CD4-positive, alpha-beta T cell treated with Interleukin-4 for 4 hours (primary cell): Measurements from ENCODE around the gene KLC1.
A peak's percentile ranks its signal among the peaks of the same experiment; 100 is the strongest.
"Not testable (repeated sequence)": the region's sequence is repeated elsewhere in the genome, so short reads cannot be mapped to it uniquely, and the experiment has no call there.

ENCODE experiments used
- DNase-seq: peaks from one replicate; pipeline ENCODE4 v3.0.0-alpha.2; 2020

KLC1 gene

DNA sequence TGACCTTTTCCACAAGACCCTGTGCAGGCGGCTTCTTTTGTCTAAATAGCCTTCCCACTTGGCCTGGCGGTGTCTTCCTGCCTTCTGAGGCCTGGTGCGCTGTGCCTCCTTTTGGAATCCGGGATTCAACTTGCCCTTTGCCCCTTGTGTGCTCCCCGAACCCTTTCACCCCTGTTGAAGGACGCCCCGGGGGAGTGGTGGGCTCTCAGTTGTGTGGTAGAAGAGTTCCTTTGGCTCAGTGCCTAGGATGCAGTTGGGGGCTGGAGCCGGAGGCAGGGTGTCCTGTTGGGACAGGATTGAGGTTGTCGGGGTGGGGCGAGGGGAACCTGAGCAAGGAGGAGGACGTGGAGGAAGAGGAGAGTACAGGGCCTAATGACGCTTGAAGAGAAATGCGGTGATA is 34.5 kb downstream of the KLC1 start:
- no peak for DNase-seq

DNA sequence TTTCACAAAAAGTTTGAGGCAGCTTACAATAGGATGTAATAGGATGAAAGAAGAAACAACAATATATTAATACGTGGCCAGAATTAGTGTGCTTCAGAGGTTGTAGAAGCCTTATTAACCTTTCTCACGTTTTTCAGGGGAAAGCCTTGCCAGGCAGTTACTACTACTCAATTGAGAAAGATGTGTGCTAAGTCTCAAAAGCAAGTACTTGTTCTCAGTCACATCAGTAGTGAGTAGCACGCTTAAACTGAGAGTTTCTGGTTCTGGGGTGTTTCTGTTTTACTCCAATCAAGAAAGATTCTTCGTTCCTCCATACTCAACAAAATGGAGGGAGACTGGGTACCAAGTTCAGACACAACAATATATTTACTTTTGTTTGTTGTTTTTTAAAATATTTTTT is 38.7 kb downstream of the KLC1 start:
- DNase-seq: no peak

DNA sequence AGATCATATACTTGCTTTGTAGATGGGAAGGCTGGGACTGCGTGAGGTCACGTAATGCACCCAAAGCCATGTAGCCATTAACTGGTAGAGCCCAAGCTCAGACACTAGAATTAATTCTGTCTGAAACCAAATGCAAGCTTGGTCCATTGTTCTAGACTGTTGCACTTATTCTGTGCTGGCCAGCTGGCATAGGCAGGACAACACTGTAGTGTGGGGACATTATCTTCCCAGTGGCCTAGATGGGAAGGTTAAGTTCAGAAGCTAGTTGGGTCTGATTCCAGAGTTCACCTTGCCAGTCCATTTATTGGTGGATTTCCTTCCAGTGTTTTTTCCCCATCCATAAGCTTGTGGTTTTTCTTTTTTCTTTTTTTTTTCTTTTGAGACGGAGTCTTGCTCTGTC is 39.1 kb downstream of the KLC1 start:
- DNase-seq: no peak

DNA sequence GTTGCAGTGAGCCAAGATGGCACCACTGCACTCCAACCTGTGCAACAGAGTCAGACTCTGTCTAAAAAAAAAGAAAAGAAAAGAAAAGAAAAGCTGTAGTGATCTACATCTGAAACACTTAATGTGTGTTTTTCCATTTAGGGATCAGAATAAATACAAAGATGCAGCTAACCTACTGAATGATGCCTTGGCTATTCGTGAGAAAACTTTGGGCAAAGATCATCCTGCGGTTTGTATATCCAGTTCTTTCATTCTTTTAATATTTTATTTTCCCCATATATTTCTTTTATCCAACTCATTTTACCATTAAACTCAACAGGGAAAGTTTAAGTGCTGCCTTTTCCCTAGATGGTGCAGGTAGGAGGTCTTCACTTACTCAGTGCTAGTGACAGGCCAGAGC is 40.4 kb downstream of the KLC1 start:
- DNase-seq: no peak

DNA sequence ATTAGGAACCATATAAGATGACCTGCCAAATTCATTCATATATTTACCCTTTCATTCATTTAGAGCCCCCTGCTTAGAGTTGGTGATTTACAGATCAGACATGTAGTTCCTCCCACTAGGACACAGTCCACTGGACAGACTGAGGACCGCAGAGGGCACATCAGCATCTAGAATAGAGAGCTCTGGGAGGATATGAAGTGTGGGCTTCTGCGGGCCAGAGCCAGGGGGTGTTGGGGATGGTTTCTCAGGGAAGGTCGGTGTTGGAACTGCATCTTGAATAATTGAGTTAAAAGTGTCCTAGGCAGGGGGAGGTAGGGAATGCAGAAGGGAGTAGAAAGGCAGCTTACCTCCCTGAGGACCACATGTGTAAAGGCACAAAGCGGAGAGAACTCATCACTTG is 42.9 kb downstream of the KLC1 start:
- no peak for DNase-seq

DNA sequence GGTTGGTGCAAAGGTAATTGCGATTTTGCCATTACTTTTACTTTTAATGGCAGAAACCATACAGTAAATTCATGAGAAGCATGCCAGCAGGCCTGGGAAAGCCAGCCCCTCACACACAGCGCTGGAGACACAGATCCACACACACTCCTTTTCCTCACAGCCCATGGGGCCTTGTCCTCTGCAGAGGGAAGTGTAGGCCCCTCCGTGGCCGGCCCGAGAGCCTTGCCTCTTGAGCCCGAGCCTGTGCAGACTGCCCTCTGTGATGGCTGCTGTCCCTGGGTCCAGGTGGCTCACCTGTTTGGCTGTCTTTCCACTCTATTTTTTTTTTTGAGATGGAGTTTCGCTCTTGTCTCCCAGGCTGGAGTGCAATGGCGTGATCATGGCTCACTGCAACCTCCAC is 46.9 kb downstream of the KLC1 start:
- no peak for DNase-seq

DNA sequence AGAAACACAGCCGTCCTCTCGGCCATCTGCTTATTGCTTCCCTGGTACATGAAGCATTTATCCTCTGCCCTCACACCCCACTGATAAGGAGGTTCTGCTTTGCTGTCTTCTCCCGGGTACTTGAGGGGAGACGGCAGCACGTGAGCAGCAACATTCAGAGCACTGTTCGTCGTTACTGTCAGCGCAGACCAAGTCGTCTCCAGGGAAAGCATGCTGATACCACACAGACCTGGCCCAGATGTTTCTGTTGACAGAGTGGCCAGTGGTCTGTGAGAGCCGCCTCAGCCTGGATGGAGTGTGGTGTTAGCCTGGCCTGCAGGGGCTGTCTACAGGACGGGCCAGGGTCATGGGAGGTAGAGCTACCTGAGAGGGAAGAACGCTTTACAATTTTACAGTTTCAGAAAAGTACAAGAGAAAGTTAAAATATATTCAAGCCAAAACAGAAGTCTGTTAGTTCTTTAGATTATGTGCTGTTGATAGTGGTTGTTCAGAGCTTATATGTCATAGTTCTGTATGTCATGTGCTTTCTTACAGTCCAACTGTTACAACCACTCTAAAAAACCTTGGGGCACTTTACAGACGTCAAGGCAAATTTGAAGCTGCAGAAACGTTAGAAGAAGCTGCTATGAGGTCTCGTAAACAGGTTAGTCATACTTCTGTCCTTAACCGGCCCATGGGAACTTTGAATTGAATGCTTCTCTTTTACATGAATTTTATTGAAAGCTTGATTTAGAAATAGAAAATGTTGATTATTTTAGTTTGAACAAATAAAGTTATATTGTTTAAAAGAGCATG is 48.1 kb downstream of the KLC1 start:
- no peak for DNase-seq

DNA sequence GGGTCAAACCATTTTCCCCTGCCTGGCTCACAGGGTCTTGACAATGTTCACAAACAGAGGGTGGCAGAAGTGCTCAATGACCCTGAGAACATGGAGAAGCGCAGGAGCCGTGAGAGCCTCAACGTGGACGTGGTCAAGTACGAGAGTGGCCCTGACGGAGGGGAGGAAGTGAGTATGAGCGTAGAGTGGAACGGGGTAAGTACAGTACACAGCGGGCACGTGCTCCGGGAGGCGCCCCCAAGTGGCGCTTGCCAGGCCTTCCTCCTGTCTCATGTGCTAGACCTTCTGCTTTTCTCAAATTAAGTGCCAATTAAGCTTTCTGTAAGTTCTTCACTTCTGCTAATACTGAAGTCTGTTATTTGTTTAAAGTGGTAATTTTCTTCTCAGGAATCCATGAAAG is 50.3 kb downstream of the KLC1 start:
- peak; percentile 33 for DNase-seq

DNA sequence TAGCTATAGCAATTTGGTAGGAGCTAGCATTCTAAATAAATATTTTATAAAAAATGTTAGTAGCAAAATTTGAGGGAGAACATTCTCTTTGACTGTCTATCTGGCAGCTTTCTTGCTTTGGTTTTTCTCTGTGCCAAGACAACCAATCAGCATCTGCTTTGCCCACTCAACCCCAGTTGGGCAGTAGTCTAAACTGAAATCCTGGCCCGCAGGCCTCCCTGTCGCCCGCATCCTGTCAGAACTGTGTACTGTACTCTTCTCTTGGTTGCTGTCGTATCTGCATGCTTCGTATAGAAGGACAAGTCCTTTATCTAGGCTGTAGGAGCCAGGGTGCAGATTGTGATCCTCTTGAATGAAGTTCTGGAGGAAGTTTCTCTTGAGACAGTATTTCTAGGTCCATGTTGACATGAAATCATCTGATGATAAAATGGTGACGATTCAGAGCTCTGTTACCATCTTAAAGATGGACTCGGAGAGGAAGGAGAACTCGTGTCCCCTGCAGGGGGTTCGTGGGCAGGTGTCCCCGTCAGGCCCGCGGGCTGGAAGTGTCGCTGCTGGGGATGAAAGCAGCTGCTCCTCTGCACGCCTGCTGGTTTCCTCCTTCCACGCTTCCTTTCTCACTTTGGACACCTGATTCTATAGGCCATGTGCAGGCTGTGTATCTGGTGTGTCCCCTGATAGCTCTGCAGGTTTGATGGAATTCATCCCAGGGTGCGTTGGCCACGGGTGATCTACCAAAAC is 51.6 kb downstream of the KLC1 start:
- DNase-seq: no peak

DNA sequence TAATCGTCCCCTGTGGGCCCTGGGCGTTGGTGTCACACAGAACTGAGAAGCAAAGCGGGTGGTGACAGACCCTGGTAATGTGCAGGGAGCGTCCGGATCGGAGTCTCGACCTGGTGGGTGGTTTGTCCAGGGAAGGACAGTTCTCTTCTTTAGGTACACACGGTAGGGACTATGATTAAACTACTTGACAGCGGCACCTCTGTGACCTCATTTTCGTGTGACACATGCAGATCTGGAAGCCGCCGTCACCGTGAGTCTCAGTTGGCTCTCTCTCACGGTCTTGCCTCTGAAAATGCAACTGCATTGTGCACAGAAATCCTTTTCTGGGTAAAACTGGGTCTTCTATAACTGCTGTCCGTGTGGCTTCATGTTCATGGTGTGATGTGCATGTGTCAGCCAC is 54.1 kb downstream of the KLC1 start:
- no peak for DNase-seq

DNA sequence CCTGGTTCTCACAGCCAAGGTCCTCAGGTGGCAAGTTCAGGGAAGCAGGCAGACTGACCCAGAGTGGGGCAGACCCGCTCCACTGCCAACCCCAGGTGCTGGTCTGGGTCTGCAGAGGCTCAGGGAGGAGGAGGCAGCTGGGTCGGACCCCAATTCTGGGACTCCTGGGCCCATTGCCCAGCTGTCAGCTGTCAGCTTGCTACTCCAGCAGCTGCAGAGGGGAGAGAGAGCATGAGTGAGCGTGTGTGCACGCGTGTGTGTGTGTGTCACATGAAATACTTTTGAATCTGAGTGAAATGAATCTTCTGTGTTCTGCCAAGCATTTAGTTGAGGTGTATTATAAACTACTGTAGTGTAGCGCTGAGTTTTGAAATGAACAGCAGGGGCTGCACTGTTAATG is 55.5 kb downstream of the KLC1 start:
- DNase-seq: no peak

DNA sequence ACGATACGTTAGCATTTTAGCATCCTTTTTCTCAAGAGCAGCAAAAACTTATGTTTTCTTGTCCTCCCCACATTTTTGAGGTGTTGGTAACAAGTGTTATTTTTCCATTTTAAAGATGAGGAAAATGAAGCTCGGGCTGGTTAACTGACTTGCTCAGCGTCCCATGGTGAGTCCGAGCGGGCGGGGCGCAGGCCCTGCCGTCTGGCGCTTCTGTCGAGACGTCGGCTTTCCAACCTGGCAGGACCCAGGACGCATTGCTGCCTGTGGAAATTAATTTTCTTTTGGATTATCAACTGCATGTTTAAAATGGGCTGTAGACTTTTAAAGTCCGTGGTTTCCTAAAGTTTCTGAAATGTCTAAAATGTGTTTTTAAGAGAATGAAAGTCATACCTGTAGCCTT is 55.9 kb downstream of the KLC1 start:
- no peak for DNase-seq

DNA sequence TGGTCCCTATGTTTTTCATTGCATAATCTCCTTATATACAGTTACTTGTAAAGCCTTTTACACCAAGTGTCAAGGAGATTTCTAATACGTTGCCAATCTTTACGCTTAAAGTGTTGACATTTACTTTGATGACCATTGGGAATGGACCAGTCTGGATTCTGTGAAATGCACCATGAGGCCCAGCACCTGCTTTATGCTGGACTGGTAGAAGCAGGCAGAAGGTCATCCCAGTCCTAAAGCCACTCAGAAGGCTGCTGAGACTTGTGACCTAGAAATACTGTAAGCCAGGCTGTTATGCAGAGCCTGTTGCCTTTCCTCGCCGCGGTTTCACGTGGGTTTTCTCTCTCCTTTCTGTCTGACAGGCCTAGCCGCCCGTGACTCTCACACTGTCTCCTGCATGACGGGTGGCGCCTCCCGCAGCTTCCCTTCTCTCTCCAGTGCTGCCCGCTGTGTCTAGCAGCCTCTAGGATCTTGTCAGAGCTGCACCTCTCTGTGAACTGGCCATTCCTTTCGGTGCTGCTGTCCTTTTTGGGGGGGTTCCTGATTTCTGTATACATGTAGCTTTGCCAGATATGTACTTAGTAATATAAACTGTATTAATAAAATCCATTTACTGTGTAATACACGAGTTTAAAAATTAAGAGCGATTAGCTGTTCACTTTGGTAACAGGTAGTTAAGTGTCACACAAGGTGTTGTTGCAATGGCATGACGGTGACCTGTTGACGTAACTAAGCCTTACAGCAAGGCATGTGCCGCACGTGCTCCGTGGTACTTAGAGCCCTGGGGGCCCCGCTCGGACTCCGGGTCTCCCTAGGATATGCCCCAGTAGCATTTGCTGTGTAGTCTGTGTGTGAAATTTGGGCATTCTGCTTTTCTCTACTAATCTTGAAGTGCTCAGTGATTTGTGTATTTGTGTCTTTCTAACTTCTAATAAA is 56.5 kb downstream of the KLC1 start:
- no peak for DNase-seq

DNA sequence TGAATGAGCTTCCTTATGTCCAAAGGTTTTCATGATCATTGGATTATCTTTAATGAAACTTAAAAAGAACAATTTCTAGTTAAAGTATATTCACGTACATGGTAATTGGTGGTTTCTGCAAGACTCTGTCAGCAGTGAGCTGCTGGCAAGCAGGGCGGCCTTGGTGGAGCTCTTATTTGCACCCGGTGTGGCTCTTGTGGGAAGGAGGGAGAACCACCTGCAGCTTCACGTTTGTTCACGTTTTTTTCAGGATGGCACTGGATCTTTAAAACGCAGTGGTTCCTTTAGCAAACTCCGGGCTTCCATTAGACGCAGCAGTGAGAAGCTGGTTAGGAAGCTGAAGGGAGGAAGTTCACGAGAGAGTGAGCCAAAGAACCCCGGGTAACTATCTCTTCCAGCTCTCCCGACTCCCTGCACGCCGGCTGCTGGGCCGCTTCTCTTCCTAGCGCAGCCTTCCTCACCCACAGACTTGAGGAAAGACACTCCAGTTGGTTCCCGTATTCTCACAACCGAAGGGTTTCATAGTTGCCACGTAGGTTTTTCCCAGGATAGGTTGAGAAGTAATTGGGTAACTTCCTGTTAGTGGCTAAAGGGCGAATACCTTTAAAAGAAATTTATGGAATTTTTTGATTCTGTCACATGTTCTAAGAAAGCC is 57.9 kb downstream of the KLC1 start:
- DNase-seq: no peak

DNA sequence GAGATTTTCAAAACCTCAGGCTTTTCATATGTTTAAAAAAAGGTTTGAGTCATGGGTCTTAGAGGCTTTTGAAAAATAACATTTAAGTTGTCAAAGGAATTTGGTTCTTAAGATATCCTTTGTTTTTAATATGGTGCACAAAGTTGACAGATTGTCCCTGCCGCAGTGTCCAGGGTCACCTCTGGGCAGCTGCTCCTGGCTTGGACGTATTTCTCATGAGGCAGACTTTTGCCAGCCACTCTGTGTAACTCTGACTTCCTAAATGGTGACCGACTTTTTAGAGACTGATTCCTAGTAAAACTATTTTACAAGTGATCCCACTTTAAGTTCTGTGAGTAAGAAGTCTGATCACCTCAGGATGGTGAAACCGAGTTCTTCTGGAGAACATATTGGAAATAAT is 58.7 kb downstream of the KLC1 start:
- DNase-seq: no peak

DNA sequence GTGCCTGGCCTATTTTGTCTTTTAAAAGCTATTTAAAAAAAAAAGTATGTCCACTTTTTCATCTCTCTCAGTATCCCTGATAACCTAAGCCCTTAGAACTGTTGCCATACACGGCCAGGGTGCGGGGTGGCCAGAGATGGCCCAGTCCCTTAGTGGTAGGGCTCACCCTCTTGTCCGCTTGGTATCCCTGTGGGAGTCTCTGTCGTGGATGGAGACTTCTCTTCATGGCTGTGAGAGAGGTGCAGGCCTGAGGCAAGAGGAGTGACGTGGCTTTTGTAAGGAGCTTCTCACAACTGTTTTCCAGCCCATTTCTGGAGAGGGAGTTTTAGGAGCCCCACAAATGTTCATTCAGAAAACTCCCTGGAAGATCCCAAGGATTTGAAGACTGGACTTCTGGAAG is 59.4 kb downstream of the KLC1 start:
- no peak for DNase-seq

DNA sequence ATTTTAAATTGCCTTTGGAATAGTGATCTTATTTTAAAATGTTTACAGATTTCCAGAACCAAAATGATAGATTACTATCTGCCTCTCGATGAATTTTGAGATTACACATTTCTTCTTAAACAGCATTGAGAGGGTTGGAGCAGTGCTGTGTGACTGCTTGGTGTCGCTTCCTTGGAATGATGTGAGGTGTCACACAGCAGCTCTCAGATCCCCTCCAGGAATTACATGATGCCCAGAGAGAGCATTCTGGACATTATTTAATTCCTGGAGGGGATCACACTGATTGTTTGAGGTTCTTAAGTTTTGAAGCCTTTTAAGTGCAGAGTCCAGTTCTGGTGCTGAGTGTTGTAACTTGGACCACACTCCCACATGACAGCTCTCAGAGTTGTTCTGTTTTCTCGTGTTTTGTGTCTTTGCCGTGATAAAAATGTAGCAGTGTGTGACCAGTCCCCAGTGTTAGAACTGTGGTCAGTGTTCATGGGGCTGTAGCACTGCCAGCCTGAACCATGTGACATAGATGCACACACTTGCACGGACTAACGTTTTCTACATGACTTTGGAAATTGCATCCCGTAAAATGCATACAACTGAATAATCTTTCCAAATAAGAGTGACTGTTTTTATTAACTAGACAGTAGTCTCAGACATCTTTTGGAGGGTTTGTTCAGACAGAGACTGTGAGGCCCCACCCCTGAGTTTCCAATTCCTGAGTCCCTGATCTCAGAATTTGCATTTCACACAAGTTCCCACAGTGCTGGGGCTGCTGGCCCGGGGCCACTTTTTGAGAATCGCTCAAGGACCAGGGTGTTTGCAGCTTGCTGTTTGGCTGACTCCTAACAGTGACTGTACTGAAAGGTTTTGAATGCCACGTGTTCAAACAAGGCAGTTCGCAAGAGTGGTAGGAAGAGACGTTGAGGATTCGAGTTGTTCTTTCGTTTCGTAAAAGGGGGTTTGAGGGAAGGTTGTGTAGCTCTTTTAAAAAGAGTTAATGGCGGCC is 60.2 kb downstream of the KLC1 start:
- DNase-seq: no peak

DNA sequence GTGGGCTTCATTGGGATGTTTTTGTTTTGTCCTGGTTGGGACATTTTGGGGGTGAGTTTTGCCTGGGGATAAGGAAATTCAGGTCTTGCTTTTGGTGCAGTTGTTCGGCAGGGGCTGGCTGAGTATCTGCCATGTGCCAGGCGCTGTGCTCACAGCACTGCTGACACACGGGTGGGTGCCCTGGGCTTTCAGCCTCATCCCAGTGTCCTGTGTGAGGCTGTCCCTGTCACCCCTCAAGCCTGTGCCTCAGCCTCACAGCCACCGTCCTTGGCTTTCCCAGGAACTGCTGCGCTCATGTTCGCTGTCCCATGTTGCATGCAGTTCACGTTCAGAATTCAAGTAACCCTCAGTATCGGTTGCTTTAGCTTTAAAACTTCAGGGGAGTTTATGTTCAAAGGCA is 61.3 kb downstream of the KLC1 start:
- DNase-seq: no peak

DNA sequence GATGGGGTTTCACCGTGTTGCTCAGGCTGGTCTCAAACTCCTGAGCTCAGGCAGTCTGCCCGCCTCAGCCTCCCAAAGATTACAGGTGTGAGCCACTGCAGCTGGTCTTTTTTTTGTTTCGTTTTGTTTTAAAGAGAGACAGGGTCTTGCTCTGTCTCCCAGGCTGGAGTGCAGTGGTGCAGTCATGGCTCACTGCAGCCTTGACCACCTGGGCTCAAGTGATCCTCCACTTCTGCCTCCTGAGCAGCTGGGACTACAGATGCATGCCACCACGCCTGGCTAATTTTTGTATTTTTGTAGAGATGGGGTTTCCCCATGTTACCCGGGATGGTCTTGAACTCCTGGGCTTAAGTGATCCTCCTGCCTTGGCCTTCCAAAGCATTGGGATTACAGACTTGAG is 62.6 kb downstream of the KLC1 start:
- DNase-seq: not testable (repeated sequence)

DNA sequence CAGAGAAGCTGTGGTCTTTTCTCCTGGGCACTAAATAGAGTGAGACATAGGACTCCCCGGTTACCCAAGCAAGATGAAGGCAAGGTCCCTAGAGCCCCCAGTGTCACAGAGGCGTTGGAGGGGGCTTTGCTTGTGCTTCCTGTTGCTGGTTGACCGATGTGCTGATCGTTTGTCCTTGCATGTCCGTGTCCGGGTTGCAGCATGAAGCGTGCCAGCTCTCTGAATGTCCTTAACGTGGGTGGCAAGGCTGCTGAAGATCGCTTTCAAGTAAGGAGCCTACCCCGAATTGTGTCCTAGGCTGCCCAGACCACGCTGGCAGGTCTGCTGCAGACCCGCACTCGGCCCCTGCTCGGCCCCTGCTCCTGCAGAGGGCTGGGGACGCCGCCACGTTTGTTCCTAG is 63.1 kb downstream of the KLC1 start:
- DNase-seq: no peak

DNA sequence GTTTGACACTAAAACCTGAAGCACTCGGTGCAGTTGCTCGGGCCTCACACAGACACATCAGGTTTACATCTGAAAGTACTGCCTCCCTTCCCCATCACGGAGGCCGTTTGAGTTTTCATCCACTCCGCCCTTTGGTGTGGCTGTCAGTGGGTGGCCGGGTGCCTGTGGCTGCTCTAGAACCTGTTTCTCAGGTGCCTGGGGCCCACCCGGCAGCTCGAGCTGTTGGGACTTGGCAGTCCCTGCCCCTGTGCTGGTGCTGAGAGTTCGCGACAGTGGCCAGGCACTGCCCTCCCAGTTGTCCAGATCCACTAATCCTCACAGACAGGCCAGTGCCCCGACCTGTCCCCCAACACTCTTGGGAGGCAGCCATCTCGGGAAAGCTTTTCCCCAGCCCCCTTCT is 63.9 kb downstream of the KLC1 start:
- no peak for DNase-seq

DNA sequence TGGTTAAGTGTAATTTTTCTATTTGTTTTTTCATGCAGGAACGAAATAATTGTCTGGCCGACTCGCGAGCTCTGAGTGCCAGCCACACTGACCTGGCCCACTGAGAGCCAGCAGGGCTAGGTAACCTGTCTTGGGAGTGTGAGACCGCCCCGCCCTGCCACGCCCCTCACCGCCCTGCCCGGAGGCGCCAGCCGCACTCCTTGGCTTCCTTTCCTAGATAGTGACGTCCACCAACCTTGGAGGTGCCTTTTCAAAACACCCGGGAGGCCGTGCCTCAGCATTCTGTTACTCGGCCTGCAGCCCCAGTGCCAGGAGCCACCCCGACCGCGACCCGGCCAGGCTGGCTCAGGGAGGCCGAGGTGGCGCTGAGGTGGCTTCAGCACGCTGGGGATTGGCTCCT is 64.5 kb downstream of the KLC1 start:
- no peak for DNase-seq
